Measurements from ENCODE around the gene MIA3.

GRCh38 chr1:222592171-222592570 lies 25.7 kb upstream of the MIA3 start:
- TF ChIP-seq EZH2 (IDR thresholded peaks at IDR 0.05; ENCODE audit: low read length, missing control alignments), result no peak
- TF ChIP-seq, protein P1, sequence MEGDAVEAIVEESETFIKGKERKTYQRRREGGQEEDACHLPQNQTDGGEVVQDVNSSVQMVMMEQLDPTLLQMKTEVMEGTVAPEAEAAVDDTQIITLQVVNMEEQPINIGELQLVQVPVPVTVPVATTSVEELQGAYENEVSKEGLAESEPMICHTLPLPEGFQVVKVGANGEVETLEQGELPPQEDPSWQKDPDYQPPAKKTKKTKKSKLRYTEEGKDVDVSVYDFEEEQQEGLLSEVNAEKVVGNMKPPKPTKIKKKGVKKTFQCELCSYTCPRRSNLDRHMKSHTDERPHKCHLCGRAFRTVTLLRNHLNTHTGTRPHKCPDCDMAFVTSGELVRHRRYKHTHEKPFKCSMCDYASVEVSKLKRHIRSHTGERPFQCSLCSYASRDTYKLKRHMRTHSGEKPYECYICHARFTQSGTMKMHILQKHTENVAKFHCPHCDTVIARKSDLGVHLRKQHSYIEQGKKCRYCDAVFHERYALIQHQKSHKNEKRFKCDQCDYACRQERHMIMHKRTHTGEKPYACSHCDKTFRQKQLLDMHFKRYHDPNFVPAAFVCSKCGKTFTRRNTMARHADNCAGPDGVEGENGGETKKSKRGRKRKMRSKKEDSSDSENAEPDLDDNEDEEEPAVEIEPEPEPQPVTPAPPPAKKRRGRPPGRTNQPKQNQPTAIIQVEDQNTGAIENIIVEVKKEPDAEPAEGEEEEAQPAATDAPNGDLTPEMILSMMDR (conservative IDR thresholded peaks at IDR 0.05 in 1 of 2, IDR thresholded peaks at IDR 0.05 in 1 of 2; ENCODE audit: low read depth in 1 of 2, low read length in 2 of 2), result no peak

All from fibroblast of lung (primary cell).